Choroid plexus epithelial cell (primary cell): ENCODE measurements around the gene RIPK3.
"Not testable (repeated sequence)": the region's sequence is repeated elsewhere in the genome, so short reads cannot be mapped to it uniquely, and the experiment has no call there.

Experiments
- DNase-seq: peaks from one replicate; pipeline ENCODE4 v3.0.0-alpha.2; 2010; ENCODE audit warnings: low read depth
- H3K4me3 ChIP-seq: 2 replicates; pipeline ENCODE4 v1.5.1; 2011; ENCODE audit warnings: low read depth, mild to moderate bottlenecking, control low read depth, low read length, moderate library complexity
- TF ChIP-seq, protein P1 (sequence below): conservative IDR thresholded peaks from 2 replicates; pipeline ENCODE4 v1.5.1; 2011; ENCODE audit warnings: low read depth, mild to moderate bottlenecking, control low read depth, inconsistent platforms, low read length, moderate library complexity

RIPK3 gene

DNA sequence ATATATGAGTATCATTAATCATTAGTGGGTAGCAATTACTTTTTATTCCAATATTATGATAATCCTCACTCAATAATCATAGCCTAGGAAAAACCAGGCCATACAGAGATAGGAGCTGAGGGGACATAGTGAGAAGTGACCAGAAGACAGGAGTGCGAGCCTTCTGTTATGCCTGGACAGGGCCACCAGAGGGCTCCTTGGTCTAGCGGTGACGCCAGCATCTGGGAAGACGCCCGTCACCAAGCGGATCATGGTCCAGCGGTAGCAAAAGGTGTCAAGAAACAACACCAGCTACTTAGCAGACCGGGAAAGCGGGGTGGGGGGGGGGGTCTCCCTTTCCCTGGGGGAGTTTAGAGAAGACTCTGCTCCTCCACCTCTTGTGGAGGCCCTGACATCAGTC is 11.9 kb downstream of the RIPK3 start:
- TF ChIP-seq, protein P1, sequence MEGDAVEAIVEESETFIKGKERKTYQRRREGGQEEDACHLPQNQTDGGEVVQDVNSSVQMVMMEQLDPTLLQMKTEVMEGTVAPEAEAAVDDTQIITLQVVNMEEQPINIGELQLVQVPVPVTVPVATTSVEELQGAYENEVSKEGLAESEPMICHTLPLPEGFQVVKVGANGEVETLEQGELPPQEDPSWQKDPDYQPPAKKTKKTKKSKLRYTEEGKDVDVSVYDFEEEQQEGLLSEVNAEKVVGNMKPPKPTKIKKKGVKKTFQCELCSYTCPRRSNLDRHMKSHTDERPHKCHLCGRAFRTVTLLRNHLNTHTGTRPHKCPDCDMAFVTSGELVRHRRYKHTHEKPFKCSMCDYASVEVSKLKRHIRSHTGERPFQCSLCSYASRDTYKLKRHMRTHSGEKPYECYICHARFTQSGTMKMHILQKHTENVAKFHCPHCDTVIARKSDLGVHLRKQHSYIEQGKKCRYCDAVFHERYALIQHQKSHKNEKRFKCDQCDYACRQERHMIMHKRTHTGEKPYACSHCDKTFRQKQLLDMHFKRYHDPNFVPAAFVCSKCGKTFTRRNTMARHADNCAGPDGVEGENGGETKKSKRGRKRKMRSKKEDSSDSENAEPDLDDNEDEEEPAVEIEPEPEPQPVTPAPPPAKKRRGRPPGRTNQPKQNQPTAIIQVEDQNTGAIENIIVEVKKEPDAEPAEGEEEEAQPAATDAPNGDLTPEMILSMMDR: peak; percentile 45
- not testable (repeated sequence) for H3K4me3 ChIP-seq
- peak; percentile 41 for DNase-seq

DNA sequence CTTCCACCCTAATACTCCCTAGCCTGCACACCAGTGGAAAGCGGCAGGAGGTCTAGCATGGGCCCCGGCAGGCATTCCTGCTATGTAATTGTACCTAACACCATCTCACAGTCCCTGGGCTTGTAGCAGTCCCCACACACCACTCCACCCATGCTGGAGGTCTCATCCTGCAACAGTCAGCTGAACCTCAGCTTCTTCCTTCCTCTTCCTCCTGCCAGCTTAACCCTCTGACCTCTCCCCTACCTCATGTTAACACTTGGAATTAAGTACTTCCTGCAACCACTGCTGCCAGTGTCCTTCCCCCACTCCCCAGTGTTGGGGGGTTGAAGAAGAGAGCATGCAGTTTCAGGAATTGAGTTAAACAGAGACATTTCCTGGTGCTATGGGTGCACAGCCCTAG is 12.5 kb downstream of the RIPK3 start:
- no peak overlapping the region for H3K4me3 ChIP-seq
- TF ChIP-seq, protein P1: no peak
- no peak for DNase-seq

DNA sequence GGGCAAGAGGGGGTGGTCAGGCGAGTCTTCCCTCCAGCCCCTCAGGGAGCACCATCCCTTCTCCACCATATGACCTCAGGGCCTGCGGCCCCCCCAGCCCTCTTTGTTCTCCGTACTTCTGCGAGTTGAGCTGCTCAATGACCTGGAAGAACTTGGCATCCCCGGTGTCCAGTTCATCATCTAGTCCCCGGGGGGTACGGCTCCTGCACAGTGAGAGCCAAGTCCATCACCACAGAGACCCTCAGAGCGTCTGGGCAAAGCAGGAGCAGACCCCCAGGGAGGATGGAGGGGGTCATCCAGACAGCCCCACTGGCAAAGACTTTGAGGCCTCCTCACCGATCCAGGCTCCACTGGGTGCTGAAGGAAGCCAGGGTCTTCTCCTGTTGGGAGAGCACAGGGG is 13.8 kb downstream of the RIPK3 start:
- H3K4me3 ChIP-seq: no peak overlapping the region
- DNase-seq: no peak
- TF ChIP-seq, protein P1: no peak

DNA sequence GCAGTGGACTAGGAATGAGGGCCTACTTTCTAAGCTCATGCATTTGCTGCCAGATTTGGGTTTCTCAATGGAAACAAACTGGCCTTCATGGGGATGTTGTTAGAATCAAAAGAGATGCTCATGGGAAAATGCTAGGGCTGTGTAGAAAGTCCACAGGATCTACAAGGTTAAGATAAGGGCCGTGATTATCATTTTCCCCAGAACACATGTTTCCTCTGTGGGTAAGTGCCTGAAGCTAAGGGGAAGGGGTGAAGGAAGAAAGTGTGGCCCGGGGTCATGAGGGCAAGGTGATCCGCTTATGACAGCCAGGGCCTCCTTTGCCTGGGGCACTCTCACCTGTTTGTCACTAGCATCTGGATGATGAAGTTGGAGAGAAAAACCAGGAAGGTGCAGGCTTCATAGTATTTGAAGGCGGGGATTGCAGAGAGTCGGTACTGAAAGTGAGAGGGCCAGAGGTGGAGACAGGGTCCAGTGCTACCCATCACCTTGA is 14.7 kb downstream of the RIPK3 start:
- TF ChIP-seq, protein P1: no peak
- no peak overlapping the region for H3K4me3 ChIP-seq
- DNase-seq: no peak

DNA sequence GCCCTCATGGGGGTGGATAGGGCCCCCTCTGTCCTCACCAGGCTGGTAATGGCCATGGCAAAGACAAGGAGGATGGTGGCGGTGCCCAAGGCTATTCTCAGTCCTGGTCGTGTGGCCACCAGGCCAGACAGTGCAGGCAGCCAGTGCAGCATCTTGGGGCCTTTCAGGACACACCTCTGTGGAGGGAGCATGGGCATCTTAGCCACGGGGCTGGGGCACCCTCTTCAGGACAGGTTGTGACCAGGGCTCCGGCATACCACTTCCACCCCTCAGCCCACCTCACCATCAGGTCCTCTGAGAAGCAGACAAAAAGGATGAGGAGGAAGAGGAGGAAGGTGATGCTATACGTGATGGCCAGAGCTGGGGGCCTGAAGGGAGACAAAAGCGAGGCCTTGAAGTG is 15.8 kb downstream of the RIPK3 start:
- no peak for DNase-seq
- TF ChIP-seq, protein P1: no peak
- no peak overlapping the region for H3K4me3 ChIP-seq

DNA sequence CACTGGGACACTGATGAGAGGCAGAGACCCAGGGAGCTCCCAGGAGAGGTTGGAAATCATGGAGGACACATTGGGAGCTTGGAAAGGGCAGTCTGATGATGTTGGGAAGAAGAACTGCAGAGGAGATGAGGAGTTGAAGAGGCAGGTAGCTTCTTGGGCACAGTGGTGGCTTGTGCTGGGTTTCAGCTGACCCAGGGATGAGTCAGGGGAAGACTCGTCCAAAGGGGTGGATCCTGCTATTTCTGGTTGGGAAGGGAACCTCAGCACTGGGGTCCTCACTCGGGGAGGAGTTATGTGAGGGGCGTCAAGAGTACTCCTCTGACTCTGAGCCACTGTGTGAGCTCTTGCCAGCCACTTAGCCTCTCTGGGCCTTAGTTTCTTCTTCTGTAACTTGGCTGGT is 16.4 kb downstream of the RIPK3 start:
- no peak overlapping the region for H3K4me3 ChIP-seq
- TF ChIP-seq, protein P1: no peak
- DNase-seq: no peak

DNA sequence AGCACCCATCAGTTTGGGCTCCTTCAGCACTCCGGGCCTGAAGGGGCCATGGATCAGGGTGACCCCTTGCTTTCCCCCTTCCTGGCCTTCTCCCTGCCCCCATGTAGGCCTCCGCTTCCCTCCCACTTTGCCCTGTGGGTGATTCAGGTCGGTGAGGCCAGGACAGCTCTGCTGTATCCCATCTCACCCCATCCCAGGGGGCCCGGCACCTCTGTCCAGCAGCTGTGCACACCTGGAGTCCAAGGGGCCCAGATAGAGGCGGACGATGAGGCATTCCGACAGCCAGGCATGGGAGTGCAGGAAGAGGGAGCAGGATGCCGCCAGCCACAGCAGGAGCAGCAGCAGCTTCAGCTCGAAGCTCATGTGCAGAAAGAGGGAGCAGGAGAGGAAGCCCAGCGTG is 17.1 kb downstream of the RIPK3 start:
- TF ChIP-seq, protein P1: no peak
- no peak overlapping the region for H3K4me3 ChIP-seq
- DNase-seq: no peak
